OCI-LY7 (cell line): ENCODE data around the gene OR2J2.

ENCODE experiments used
- EZH2phosphoT487 ChIP-seq: fragments of 200-600 bp; sonication (generic); IDR thresholded peaks from 2 replicates; pipeline ENCODE4 v1.6.1; 2018; ENCODE audit warnings: low read depth, borderline replicate concordance, mild to moderate bottlenecking, mixed run types, antibody characterized with exemption, low read length, moderate library complexity, mixed read lengths
- TF ChIP-seq, protein P1 (sequence below): fragments of 200-600 bp; sonication (generic); conservative IDR thresholded peaks from 2 replicates; pipeline ENCODE4 v1.5.1; 2014; ENCODE audit warnings: mild to moderate bottlenecking, antibody characterized with exemption, low read length, moderate library complexity, mixed read lengths

DNA sequence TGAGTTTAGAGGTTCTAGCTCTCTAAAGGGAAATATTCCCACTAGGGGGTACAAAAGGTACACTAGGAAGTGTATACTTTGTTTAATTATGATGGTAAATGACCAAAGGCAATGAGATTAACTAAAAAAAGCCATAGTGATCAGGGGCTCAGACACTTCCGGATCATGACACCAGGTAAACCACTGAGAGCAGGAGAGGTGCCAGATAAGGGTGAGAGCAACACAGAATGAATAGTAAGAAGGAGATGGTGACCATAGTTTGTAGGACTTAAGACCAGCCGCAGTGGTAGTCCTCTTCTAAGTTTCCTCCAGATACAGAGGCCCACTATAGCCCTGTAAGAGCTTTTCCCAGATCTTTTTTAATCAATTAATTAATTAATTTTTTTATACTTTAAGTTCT lies 40.8 kb downstream of the OR2J2 start:
- TF ChIP-seq, protein P1, sequence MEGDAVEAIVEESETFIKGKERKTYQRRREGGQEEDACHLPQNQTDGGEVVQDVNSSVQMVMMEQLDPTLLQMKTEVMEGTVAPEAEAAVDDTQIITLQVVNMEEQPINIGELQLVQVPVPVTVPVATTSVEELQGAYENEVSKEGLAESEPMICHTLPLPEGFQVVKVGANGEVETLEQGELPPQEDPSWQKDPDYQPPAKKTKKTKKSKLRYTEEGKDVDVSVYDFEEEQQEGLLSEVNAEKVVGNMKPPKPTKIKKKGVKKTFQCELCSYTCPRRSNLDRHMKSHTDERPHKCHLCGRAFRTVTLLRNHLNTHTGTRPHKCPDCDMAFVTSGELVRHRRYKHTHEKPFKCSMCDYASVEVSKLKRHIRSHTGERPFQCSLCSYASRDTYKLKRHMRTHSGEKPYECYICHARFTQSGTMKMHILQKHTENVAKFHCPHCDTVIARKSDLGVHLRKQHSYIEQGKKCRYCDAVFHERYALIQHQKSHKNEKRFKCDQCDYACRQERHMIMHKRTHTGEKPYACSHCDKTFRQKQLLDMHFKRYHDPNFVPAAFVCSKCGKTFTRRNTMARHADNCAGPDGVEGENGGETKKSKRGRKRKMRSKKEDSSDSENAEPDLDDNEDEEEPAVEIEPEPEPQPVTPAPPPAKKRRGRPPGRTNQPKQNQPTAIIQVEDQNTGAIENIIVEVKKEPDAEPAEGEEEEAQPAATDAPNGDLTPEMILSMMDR = no peak
- no peak for TF ChIP-seq EZH2phosphoT487
